HG03066 (cell line): ENCODE data around the gene NPR1.
A peak's percentile ranks its signal among the peaks of the same experiment; 100 is the strongest.
"Not testable (repeated sequence)": the region's sequence is repeated elsewhere in the genome, so short reads cannot be mapped to it uniquely, and the experiment has no call there.

Experiments used
- ATAC-seq: cut with Tn5 transposase; IDR thresholded peaks from one replicate; pipeline ENCODE4 v1.9.1; 2021; ENCODE audit warnings: low read depth; ENCODE audit not compliant: unreplicated experiment

Gene NPR1

GRCh38 chr1:153678519-153679336 is at the start of gene NPR1:
Gene NPR1, plus strand, starts transcription at chr1:153678688. Its CDS starts 421 bp downstream, at chr1:153679109.
- no peak for ATAC-seq

GRCh38 chr1:153629343-153629665 is 49.2 kb upstream of the NPR1 start:
- no peak for ATAC-seq

- no peak for ATAC-seq
These were observed 48.5 kb upstream of the NPR1 start for GRCh38 chr1:153629971-153630370.

GRCh38 chr1:153630384-153630783 is 48.1 kb upstream of the NPR1 start:
- ATAC-seq, result no peak

- ATAC-seq, result no peak
These were observed 47.2 kb upstream of the NPR1 start for GRCh38 chr1:153631047-153632022.

GRCh38 chr1:153633161-153633753 is 45.2 kb upstream of the NPR1 start:
- ATAC-seq, result no peak

- ATAC-seq, result peak; percentile 87
These were observed 44.5 kb upstream of the NPR1 start, which contains the start of gene CHTOP for GRCh38 chr1:153633754-153634665. Gene CHTOP, plus strand, starts transcription at chr1:153634066. Its CDS starts 2,523 bp downstream, at chr1:153636589.

- no peak for ATAC-seq
These were observed 42.6 kb upstream of the NPR1 start for GRCh38 chr1:153635872-153636271.

GRCh38 chr1:153636312-153636711 is 42.2 kb upstream of the NPR1 start:
- ATAC-seq, result no peak

GRCh38 chr1:153638261-153638660 is 40.2 kb upstream of the NPR1 start:
- no peak for ATAC-seq

- no peak for ATAC-seq
These were observed 39.2 kb upstream of the NPR1 start for GRCh38 chr1:153639280-153639679.

- not testable (repeated sequence) for ATAC-seq
These were observed 38.3 kb upstream of the NPR1 start for GRCh38 chr1:153640213-153640612.

GRCh38 chr1:153640861-153641260 is 37.6 kb upstream of the NPR1 start:
- no peak for ATAC-seq

GRCh38 chr1:153642161-153642560 is 36.3 kb upstream of the NPR1 start:
- ATAC-seq, result no peak

- no peak for ATAC-seq
These were observed 35.4 kb upstream of the NPR1 start for GRCh38 chr1:153643100-153643499.

- ATAC-seq, result no peak
These were observed 34.7 kb upstream of the NPR1 start for GRCh38 chr1:153643816-153644215.

GRCh38 chr1:153646672-153647345 is 31.7 kb upstream of the NPR1 start:
- ATAC-seq, result no peak

GRCh38 chr1:153647346-153647714 is 31.2 kb upstream of the NPR1 start:
- no peak for ATAC-seq

GRCh38 chr1:153648000-153648643 is 30.4 kb upstream of the NPR1 start:
- ATAC-seq, result no peak
